ENCODE results near the gene GIT2.

The GIT2 gene, protein sequence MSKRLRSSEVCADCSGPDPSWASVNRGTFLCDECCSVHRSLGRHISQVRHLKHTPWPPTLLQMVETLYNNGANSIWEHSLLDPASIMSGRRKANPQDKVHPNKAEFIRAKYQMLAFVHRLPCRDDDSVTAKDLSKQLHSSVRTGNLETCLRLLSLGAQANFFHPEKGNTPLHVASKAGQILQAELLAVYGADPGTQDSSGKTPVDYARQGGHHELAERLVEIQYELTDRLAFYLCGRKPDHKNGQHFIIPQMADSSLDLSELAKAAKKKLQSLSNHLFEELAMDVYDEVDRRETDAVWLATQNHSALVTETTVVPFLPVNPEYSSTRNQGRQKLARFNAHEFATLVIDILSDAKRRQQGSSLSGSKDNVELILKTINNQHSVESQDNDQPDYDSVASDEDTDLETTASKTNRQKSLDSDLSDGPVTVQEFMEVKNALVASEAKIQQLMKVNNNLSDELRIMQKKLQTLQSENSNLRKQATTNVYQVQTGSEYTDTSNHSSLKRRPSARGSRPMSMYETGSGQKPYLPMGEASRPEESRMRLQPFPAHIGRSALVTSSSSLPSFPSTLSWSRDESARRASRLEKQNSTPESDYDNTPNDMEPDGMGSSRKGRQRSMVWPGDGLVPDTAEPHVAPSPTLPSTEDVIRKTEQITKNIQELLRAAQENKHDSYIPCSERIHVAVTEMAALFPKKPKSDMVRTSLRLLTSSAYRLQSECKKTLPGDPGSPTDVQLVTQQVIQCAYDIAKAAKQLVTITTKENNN

DNA sequence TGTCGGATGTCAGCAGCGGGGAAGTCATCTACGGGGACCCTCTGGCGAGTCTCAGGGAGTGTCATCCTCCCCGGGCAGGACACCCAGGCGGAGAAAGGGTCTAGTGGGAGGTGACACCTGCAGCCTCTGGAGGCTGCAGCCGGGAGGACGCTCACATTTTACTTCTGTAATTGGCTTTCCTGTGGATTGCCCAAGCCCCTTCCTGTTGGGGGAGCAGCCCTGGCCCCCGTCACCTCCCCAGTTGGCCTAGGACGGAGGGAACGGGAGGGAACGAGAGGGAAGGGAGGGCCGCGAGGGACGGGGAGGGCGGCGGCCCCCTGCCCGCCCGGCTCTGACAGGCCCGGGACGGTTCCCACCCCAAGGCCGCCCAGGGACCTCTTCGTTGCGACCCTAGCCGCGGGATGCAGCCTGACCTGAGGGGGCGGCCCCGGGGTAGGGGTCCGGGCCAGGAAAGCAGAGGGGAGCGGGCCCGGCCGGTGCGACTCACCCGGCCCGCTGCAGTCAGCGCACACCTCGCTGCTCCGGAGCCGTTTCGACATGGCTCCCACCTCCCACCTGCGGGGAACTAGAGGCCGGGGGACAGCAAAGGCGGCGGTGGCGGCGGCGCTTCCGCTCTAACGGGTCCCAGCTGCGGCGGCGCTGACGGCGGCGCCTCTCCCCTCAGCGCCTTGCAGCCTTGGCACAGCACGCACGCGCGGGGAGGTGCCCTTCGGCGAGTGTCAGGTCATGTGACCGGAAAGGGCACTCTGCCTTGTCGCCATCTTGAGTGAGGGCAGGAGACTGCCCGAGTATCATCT is at the start of gene GIT2:
Gene GIT2, minus strand, starts transcription at position 683 of the 797 bp plus-strand sequence. Its CDS starts 144 bp downstream, at position 539.
- in situ Hi-C loops (cut with MboI; ENCODE audit: low pct_unique_long_range_greater_than_20kb, low sequenced_read_pairs) = no loop called here
- DNase-seq = peak; percentile 95

GRCh38 chr12:110042264-110042663 is 46.1 kb upstream of the GIT2 start:
- in situ Hi-C loops (cut with MboI; ENCODE audit: low pct_unique_long_range_greater_than_20kb, low sequenced_read_pairs) = no loop called here
- no peak for DNase-seq

DNA sequence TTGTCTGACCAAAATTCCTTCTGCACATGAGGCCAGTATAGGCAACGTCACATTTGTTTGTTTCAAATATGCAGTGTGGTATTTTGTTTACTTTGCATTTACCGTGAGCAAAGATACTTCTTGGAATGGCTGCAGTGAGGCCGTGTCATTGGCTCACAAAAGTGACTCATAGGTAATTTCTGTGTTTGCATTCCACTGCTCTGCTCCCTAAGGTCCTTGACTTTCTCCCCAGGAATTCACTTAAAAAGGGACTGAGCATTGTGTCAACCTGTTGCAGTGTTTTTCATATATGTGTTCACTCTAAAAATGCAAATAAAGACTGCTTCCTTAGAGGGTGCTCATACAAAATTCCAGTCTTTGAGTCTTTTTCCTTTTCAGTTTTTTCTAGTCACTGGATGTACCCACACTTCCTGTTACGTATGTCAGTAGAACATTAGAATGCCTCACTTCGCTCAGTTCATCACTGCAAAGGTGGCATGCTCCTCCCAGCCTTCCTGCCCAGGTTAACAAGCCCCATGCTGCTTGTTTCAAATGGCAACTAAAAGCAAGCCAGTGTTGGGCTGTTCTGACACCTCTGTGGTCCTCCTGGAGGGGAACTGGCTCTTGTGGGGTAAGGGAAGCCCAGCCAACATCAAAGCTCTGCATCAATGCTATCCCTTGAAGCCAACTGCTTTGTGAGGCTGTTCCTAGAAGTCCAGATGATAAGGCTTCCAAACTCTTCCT is 43.1 kb upstream of the GIT2 start:
- peak; percentile 22 for DNase-seq
- in situ Hi-C loops (cut with MboI; ENCODE audit: low pct_unique_long_range_greater_than_20kb, low sequenced_read_pairs) = no loop called here

- no peak for DNase-seq
- in situ Hi-C loops (cut with MboI; ENCODE audit: low pct_unique_long_range_greater_than_20kb, low sequenced_read_pairs) = no loop called here
Observed at GRCh38 chr12:110038741-110039084, 42.5 kb upstream of the GIT2 start.

DNA sequence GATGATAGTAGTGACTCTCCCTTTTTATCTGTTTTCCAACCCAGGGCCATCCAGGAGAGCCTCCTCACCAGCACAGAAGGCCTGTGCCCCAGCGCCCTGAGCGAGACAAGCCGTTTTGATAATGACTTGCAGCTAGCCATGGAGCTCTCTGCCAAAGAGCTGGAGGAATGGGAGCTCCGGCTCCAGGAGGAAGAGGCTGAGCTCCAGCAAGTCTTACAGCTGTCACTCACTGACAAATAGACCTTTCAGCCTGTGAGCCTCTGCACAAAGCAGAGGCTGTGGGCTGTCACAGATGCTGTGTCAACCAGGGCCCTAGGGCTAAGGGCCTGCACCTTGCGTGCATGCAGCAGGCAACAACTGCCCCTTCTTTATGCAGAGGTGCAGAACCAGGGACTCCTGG is 41.1 kb upstream of the GIT2 start:
- in situ Hi-C loops (cut with MboI; ENCODE audit: low pct_unique_long_range_greater_than_20kb, low sequenced_read_pairs) = no loop called here
- DNase-seq = no peak

DNA sequence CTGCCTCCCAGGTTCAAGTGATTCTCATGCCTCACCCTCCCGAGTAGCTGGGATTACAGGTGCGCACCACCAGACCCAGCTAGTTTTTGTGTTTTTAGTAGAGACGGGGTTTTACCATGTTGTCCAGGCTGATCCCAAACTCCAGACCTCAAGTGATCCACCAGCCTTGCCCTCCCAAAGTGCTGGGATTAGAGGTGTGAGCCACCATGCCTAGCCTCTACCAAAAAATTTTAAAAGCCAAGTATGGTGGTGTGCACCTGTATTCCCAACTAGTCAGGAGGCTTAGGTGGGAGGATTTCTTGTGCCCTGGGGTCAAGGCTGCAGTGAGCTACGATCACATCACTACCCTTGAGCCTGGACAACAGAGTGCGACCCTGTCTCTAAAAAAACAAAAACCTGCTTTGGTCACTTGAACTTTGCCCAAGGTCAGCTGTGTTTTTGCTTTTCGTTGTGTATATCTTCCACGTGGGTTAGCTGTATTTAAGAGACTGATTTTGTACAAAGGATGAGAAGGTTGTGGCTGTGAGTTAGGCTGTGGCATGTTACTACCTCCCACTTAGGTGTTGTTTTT is 39.5 kb upstream of the GIT2 start:
- no peak for DNase-seq
- in situ Hi-C loops (cut with MboI; ENCODE audit: low pct_unique_long_range_greater_than_20kb, low sequenced_read_pairs) = no loop called here

DNA sequence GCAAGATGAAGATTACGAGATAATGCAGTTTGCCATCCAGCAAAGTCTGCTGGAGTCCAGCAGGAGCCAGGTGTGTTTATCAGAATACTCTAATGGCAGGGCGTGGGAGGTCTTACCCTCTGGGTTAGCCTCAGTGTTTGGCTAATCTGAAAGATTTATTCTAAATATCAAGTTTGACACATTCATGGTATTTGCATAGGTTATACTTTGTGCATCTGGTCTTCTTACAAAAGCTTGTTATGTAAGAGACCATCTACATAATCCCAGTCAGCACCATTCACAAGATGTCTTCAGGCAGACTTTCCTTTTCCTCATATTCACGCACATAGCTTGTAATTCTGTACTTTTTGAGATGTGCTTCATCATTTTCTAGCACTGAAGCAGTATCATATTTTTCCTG is 37.7 kb upstream of the GIT2 start:
- in situ Hi-C loops (cut with MboI; ENCODE audit: low pct_unique_long_range_greater_than_20kb, low sequenced_read_pairs) = no loop called here
- no peak for DNase-seq

GRCh38 chr12:110029290-110029815 is 33.2 kb upstream of the GIT2 start:
- DNase-seq = no peak
- in situ Hi-C loops (cut with MboI; ENCODE audit: low pct_unique_long_range_greater_than_20kb, low sequenced_read_pairs) = no loop called here

GRCh38 chr12:110028323-110028722 is 32.2 kb upstream of the GIT2 start:
- in situ Hi-C loops (cut with MboI; ENCODE audit: low pct_unique_long_range_greater_than_20kb, low sequenced_read_pairs) = no loop called here
- no peak for DNase-seq

GRCh38 chr12:110024051-110024450 is 27.9 kb upstream of the GIT2 start:
- no peak for DNase-seq
- in situ Hi-C loops (cut with MboI; ENCODE audit: low pct_unique_long_range_greater_than_20kb, low sequenced_read_pairs) = no loop called here

- DNase-seq = no peak
- in situ Hi-C loops (cut with MboI; ENCODE audit: low pct_unique_long_range_greater_than_20kb, low sequenced_read_pairs) = no loop called here
Observed at GRCh38 chr12:110023059-110023980, 27.2 kb upstream of the GIT2 start.

GRCh38 chr12:110020956-110021355 is 24.8 kb upstream of the GIT2 start:
- no peak for DNase-seq
- in situ Hi-C loops (cut with MboI; ENCODE audit: low pct_unique_long_range_greater_than_20kb, low sequenced_read_pairs) = no loop called here

- peak; percentile 53 for DNase-seq
- in situ Hi-C loops (cut with MboI; ENCODE audit: low pct_unique_long_range_greater_than_20kb, low sequenced_read_pairs) = no loop called here
Observed at GRCh38 chr12:110015132-110015531, 19.0 kb upstream of the GIT2 start.

- no peak for DNase-seq
- in situ Hi-C loops (cut with MboI; ENCODE audit: low pct_unique_long_range_greater_than_20kb, low sequenced_read_pairs) = no loop called here
Observed at GRCh38 chr12:110012659-110013058, 16.5 kb upstream of the GIT2 start.

DNA sequence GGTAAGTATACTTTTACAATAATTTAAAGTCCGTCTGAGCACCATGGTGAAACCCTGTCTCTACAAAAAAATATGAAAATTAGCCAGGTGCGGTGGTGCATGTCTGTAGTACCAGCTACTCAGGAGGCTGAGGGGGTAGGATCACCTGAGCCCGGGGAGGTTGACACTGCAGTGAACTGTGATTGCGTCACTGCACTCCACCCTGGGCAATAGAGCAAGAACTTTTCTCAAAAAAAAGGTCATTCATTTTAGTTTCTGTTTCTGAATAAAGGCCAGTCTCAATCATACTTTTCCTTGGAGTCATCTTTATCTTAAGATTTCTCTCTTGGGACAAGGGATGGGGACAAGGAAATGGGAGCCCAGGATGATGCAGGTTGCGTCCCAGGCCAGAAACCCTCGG is 16.0 kb upstream of the GIT2 start:
- no peak for DNase-seq
- in situ Hi-C loops (cut with MboI; ENCODE audit: low pct_unique_long_range_greater_than_20kb, low sequenced_read_pairs) = no loop called here

DNA sequence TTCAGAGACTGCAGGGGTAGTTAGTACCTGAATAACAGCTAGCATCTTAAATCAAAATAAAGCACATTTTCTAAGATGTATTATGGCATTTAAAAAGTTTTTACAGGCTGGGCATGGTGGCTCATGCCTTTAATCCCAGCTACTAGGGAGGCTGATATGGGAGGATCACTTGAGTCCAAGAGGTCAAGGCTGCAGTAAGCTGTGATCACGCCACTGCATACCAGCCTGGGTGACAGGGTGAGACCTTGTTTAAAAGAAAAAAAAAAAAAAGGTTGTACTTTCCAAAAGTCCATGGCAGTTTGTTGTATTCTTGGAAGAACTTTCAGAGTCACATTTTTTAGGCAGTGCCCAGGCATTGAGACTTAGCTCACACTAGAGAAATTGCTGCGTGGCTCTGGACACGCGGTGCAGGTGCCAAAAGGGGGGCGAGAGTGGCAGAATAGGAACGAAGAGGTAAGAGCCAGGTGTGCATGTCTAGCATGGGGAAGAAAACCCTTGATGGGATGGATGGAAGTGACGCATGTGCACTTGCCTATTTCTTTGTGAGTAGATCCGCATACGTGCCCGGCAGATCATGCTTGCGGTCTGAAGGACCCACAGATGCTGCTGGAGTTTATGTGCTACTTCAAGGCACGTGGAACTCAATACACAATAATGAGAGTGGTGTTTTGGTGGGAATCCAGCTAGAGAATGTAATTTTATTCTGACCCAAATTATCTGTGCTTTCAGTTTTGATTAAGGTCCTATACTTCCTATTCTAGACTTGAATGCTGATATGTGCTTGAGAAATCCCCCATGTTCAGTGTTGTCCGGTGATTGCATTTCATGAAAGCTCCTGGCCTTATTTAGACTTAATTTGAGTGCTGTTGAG is 14.9 kb upstream of the GIT2 start:
- in situ Hi-C loops (cut with MboI; ENCODE audit: low pct_unique_long_range_greater_than_20kb, low sequenced_read_pairs) = no loop called here
- no peak for DNase-seq

All from KBM-7 (cell line).